HG02759 (cell line): ENCODE data around the gene EIF2A.
"Not testable (repeated sequence)": the region's sequence is repeated elsewhere in the genome, so short reads cannot be mapped to it uniquely, and the experiment has no call there.

ENCODE experiments used
- ATAC-seq: cut with Tn5 transposase; IDR thresholded peaks from one replicate; pipeline ENCODE4 v1.9.1; 2021; ENCODE audit warnings: mild to moderate bottlenecking, moderate library complexity; ENCODE audit not compliant: unreplicated experiment

EIF2A gene

GRCh38 chr3:150600647-150601530, 54.3 kb downstream of the EIF2A start:
- ATAC-seq, result not testable (repeated sequence)

GRCh38 chr3:150602426-150603152, 56.0 kb downstream of the EIF2A start:
- ATAC-seq, result peak; percentile 7

GRCh38 chr3:150603153-150603979, 56.8 kb downstream of the EIF2A start, which contains the start of gene SELENOT:
SELENOT (plus strand) TSS chr3:150603321; CDS start chr3:150603363, 42 bp downstream.
- ATAC-seq, result peak; percentile 61

GRCh38 chr3:150603980-150604319, 57.4 kb downstream of the EIF2A start:
- no peak for ATAC-seq

GRCh38 chr3:150605998-150606641, 59.5 kb downstream of the EIF2A start:
- no peak for ATAC-seq

- no peak for ATAC-seq
Observed at GRCh38 chr3:150607267-150608065, 60.9 kb downstream of the EIF2A start.

GRCh38 chr3:150609988-150610387, 63.4 kb downstream of the EIF2A start:
- ATAC-seq, result no peak

- ATAC-seq, result no peak
Observed at GRCh38 chr3:150610785-150611184, 64.2 kb downstream of the EIF2A start.

- ATAC-seq, result no peak
Observed at GRCh38 chr3:150611666-150612065, 65.1 kb downstream of the EIF2A start.

- no peak for ATAC-seq
Observed at GRCh38 chr3:150612494-150612893, 65.9 kb downstream of the EIF2A start.

GRCh38 chr3:150613034-150613433, 66.4 kb downstream of the EIF2A start:
- ATAC-seq, result no peak

GRCh38 chr3:150613709-150614480, 67.3 kb downstream of the EIF2A start:
- no peak for ATAC-seq

GRCh38 chr3:150620002-150620689, 73.6 kb downstream of the EIF2A start:
- ATAC-seq, result no peak

GRCh38 chr3:150622955-150623354, 76.4 kb downstream of the EIF2A start:
- not testable (repeated sequence) for ATAC-seq

GRCh38 chr3:150623945-150624344, 77.4 kb downstream of the EIF2A start:
- ATAC-seq, result no peak

- ATAC-seq, result no peak
Observed at GRCh38 chr3:150626148-150626930, 79.8 kb downstream of the EIF2A start.

- no peak for ATAC-seq
Observed at GRCh38 chr3:150627557-150627956, 81.0 kb downstream of the EIF2A start.
